ENCODE data around the gene MARK2.

The MARK2 gene

DNA sequence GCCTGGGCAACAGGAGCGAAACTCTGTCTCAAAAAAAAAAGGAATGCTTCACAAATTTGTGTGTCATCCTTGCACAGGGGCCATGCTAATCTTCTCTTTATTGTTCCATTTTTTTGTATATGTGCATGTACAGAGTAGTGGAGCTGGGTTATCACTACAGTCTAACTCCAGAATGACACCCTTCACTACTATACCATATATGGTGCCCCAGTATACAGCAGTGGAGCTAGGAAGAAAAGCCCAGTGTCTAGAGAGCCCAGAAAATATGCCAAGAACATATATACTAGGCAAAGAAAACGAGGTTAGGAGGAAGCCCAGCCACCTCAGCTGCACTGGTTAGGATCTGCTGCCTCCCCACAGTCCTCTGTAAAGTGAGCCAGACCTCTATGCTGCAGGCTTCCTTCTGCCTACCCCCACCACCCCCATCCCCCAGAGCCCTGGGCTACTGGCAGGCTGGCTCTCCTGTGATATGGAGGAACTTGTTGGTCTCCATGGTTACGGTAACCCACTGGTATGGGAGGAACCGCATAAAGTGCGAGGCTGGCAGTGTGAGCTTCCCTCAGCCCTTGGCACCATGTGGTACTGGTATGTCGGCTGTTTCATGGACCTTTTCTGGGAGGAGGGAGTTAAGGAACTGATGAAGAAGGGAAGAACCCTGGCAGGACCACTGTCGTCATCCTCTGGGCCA, 43.8 kb downstream of the MARK2 start:
- DNase-seq (ENCODE audit: low read depth): no peak

DNA sequence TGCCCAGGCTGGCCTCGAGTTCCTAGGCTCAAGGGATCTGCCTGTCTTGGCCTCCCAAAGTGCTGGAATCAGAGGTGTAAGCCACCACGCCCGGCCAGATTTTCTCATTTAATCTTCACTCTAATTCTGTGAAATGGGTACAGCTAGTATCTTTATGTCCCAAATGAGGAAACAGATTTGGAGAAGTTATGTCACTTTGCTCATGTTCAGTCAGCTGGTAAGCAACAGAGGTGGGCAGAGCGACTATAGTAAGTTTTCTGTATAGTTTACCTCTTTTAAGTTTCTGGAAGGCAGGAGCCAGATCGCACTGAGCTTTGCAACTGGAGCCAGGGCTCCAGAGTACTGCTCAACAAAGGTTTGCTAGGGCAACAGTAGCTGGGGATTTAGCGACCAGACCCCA, 44.9 kb downstream of the MARK2 start:
- DNase-seq (ENCODE audit: low read depth): no peak

DNA sequence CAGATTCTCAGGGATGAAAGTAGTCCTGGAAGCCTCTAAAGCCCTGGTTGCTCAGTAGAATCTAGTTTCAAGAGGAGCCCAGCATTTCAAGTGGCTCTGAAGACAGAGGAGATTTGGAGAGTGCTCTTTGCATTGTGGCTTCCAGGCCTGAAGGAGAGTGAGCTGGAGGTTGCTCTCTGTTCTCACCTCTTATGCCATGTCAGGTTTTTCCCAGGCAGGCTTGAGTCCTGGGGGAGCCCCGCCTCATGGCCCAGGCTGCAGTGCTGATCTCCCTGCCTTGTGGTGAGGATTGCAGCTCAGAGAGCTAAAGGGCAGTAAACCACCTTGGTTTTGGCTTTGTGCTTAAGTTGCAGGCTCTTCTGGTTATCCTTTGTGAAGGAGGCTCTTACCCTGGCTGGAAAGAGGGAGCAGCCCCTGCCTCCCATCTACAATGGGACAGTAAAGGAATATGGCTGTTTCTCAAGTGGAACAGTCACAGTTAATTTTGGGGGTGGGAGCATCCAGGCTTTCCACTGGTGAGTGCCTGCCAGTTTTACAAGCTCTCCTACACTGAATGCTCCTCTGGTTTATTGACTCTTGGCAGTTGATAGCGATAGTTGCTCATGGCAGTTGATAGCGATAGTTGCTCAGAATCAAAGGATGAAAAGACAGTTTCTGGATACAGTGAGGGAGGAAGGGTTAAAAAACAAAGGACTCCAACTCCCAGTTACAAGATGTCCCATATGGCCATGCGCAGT, 45.5 kb downstream of the MARK2 start:
- DNase-seq (ENCODE audit: low read depth): no peak

DNA sequence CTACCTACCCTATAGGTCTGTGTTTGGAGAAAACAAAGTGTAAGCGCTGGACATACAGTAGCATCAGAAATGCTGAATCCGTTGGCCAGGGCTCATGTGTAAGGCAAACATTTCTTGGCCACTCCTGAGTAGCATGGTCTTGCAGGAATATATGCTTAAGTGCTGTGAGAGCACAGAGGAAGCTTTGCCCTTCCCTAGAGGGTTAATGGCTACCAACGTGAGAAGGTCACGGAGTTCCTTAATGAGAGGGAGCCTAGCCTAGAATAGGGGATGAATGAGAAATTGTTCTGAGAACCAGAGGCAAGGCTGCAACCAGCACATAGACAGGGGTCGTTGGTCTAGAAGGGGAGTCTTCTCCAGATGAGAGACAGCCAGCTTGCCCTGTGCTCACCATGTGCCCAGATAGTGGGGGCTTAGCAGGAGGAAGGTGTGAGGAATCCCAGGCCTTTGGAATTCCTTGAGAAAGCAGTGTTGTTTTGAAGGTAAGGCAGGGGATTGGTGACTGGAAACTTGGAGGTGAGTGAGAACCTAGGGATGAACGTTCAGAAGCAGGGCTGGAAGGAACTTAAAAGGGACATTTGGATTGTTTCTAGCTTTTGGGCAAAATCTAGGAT, 48.6 kb downstream of the MARK2 start:
- no peak for DNase-seq (ENCODE audit: low read depth)

DNA sequence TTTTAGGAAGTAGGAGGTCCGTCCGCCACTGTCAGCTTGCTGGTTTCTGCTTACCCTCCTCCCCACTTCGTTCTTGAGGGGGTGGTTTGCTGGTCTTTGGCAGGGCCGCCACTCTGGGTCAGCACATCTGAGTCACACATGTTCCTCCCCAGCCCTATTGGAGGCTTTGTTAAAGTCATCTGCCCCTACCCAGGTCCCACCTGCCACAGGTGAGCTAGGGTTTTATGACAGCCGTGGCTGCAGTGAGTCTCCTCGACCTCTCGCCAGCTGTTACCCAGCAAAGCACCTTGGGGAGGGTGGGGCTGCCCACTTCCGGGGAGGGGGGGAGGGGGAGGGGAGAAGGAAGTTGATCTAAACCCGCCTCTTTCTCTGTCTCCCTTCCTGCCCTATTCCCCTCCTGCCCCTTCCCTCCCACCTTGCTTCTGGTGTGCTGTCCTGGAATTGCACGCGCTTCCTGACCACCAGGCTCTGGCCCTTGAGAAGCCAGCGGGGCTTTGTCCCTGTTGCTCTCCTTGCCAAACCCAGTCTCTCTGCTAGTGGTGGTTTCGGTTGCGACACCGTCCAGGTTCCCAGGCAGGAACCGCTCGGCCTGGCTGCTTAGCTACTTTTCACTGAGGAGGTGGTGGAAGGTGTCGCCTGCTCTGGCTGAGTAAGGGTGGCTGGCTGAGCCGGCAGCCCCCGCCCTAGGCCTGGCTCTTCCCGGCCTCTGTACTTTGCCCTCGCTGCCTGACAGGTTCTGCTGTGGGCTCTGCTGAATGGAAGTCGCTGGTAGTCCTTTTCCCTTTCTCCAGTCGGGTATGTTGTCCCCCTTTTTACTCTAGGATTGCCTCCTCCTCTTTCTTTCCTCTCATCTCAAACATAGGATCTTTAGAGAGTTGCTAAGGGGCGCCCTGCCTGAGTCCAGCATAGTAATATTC, 49.5 kb downstream of the MARK2 start:
- no peak for DNase-seq (ENCODE audit: low read depth)

DNA sequence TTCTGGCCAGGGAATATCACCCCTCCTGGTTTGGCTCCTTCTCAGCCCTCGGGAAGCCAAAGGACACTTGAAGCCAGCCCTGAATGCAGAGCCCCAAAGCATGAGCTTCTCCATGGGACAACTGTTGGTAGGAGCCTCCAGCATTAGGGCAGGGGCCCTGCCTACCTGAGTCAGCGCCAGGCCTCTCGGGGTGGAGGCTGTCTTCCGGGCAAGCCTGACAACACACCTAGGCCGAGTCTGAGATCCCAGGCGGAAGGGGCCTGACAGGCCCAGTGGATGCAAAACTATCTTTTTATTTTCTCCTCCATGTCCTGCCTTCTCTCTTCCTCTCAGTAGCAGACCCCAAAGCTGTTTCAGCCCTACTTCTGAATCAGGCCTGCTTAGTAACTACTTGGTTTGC, 50.4 kb downstream of the MARK2 start:
- no peak for DNase-seq (ENCODE audit: low read depth)

DNA sequence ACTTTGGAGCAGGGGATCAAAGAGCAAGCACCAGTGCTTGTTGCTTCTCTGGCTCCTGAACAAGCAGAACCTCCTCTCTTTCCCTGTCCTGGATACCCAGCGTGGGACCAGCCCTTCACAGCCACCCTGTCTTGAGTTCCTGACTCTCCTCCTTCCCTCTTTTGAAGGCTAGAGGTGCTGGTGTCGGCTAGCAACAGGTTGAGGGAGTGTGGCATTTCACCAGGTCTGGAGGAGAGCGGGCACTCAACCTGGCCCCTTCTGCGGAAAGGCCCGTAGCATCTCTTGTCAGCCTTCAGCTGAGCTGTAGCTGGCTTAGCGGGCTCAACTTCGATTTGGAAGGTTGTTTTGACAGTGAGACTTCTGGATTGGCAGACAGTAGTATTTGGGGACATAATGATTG, 51.5 kb downstream of the MARK2 start:
- DNase-seq (ENCODE audit: low read depth): no peak

DNA sequence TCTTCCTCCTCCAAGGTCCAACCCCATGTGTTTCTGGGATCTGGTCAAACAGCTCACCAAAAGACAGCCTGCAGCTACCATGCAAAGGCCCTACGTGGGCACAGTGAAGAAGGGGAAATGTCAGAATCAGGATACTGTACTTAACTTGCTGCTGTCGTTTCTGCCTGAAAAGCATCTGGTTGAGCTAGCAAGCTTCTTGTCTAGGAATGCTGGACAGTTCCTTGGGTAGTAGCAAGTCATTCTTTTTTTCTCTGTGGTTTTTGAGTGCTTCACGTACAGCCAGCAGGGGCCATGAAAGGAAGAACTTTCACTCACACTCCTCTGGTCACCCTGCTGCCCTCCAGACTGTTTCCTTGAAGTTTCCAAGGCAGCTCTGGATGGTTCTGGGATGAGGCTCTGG, 53.3 kb downstream of the MARK2 start:
- no peak for DNase-seq (ENCODE audit: low read depth)

DNA sequence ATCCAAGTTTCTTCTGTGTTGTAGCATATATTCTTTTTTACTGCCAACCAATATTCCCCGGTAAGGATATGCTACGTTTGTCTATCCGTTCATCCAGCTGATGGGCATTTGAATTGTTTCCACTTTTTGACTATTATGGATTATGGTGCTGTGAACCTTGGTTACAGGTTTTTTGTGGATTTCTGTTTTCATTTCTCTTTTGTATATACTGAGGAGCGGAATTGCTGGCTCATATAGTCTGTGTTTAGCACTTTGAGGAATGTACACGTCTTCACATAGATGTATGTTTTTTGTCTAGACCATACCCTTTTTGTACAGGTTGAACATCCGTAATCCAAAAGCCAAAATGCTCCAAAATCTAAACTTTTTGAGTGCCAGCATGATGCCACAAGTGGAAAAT, 54.4 kb downstream of the MARK2 start:
- DNase-seq (ENCODE audit: low read depth): no peak

DNA sequence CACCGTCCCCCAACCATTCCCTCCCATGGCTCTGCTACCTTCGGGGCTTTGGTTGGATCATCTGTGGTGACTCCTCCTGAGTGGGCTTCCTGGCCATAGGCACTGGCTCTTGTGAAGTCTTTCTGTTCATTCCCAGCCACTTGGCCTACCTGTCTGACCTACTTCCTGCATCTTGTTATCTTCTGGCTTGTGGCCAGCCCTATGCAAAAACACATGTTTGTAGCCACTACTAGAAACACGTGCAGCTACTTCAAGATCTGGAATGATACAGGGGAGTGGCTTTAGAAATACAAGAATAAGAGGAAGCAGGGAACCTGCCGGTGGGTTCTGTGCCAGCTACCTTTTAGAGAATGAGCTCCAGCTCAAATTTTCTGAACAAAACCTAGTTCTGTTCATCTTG, 57.2 kb downstream of the MARK2 start:
- no peak for DNase-seq (ENCODE audit: low read depth)

DNA sequence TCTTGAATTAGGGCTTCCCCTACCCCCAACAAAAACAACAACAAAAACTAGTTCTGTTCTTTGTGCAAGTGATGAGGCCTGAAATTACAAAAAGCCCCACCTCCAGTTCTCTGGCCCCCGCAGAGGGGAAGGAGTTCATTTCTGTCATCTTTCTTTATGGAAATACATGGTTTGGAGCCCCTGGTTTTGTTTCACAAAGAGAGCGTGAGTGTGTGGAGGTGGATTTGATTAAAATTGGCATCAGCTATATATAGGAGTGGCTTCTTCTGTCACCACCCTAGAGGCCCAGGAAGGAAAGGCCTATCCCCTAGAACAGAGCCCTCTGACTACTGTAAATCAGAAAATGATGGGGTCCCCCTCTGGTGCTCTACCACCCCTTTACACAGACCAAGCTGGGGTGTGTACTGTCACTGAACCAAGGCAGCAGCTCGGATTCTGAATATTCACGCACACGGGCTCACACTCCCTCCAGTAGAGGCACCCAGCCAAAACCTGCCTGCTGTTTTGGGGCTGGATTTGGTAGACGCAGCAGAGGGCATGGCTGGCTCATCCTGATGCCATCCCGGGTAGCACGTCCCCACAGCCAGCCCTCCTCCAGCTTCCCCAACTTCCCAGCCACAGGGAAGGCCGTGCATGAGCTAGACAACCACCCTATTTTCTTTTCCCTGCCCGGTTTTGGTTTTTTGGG, 58.7 kb downstream of the MARK2 start:
- DNase-seq (ENCODE audit: low read depth): no peak

DNA sequence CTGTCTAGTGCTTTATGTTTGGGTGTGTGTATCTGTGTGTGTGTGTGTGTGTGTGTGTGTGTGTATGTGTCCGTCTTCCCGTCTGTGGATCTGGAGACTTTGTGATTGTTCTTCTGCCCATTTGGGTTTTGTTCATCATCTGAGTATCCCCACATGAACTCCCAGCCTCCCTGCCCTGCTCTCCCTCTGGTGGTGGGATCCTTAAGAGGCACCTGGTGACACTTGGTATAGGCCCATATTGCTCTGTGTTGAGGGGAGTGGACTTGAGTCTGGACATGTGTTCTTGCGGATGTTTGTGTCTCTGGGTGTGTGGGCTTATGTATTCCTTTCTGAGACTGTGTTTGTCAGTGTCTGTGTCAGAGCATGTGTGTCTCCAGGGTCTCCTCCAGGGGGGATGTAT, 62.8 kb downstream of the MARK2 start:
- no peak for DNase-seq (ENCODE audit: low read depth)

DNA sequence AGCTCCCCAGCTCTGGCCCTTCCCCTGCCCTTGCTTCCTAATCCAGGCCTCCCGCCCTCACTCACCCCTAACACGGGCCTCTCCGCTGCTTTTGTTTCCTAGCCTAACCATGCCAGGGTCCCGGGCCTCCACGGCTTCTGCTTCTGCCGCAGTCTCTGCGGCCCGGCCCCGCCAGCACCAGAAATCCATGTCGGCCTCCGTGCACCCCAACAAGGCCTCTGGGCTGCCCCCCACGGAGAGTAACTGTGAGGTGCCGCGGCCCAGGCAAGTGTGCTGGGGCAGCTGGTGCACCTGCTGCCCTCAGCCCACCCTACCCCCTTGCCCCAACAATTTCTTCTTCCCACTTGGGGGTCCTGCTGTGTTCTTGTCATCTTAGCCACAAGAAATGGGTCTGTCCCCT, 65.0 kb downstream of the MARK2 start:
- no peak for DNase-seq (ENCODE audit: low read depth)

DNA sequence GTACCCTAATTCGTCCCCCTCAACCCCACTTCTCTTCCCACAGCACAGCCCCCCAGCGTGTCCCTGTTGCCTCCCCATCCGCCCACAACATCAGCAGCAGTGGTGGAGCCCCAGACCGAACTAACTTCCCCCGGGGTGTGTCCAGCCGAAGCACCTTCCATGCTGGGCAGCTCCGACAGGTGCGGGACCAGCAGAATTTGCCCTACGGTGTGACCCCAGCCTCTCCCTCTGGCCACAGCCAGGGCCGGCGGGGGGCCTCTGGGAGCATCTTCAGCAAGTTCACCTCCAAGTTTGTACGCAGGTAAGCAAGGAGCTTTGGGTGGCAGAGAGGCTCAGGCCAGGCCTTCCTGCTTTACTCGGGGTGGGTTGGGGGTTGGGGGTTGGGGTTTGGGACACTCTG, 65.8 kb downstream of the MARK2 start:
- DNase-seq (ENCODE audit: low read depth): no peak

DNA sequence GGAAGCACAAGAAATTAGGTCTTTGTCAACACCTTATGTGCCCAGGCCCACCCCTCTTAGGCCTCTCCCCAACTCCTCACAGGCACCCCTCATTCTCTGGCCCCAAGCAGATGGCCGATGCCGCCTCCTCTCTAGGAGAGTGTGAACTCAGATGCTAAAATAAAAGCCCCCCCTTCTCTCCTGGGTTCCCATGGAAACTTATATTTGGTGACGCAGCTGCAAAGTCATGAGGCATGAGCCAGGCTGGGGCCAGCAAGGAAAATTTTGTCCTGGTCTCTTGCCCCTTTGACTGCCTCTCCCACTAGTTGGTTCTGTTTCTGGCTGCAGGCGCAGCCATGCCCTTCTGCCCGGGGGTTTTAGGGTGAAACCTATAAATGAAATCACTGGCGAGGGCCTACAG, 66.3 kb downstream of the MARK2 start:
- no peak for DNase-seq (ENCODE audit: low read depth)

DNA sequence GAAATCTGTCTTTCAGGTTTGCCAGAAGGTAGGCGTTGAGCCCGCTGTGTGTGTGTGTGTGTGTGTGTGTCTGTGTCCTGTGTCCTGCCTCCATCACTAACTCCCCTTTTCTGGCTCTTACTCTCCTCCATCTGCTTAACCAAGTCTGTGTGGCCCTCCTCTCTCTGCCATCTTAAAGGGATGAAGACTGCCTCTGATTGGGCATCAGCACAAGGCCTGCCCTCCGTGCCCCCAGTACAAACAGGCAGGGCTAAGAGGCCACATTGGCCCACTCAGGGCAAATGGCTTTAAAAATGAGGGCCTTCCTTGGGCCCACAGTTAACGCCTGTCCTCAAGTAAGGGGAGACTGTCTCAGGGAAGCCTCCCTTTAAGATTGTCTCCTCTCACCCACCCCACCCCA, 67.2 kb downstream of the MARK2 start:
- no peak for DNase-seq (ENCODE audit: low read depth)

DNA sequence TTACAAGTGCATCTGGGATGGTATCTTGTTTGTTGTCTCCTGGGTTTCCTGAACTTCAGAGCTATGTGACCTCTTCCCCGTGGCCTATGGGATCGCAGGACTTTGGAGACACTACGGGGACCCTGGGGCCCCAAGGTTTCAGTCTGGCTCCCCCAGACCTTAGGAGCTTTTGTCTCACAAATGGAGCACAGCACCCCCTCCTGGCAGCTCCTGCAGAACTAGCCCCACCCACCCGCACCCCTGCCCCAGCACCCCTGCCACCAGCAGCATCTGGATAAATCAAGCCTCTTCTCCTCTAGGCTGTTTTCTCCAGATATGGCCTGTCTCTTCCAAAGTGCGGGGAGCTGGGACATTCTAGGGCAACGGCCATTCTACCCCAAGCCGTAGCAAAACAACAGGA, 67.7 kb downstream of the MARK2 start:
- no peak for DNase-seq (ENCODE audit: low read depth)

DNA sequence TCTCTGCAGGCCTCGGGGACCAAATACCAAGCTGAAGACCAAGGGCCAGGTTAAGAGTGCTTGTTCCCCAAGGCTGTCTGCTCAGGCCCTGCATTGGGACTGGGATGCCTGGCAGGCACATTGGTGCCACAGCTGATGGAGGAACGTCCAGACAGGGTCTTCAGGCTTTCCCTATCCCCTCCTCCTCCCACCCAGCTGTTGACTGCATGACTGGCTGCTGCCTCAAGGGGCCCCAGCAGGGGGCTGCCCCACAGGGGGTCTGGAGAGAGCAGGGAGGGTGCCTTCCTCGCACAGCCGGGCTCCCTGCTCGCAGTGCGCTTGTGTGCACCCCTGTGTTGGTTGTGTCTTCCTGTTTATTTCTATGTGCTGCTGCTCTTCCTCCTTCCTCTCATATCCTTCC, 68.2 kb downstream of the MARK2 start:
- no peak for DNase-seq (ENCODE audit: low read depth)

DNA sequence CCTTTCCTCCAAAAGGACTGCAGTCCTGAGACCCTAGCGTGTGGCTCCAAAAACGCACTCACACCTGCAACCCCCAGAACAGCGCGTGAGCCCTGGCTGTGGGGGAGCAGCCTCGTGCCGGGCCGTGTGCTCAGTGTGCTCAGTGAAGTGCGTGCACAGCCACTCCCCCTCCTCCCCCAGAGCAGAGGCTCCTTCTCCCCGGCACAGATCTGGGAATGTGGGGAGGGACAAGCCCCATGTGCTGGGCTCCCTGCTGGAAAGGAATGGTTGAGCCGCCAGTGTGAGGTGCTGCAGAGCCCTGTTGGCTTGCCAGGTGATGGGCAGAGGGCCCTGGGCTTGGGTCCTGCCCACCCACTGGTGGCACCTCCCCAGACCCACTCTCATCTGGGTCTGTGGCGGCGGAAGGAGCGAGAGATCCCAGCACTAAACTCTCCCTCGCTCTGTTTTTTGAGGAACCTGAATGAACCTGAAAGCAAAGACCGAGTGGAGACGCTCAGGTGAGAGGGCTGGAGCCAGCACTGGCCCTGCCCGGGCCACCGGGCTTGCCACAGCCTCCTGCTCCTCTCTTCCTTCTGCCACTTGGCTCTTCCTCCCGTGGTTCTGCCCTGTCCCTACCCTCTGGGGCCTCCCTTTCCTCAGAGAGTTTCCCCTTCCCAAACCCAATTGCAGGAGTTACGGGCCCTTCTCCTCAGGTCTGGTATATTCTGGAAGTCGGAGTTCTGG, 69.1 kb downstream of the MARK2 start:
- no peak for DNase-seq (ENCODE audit: low read depth)

DNA sequence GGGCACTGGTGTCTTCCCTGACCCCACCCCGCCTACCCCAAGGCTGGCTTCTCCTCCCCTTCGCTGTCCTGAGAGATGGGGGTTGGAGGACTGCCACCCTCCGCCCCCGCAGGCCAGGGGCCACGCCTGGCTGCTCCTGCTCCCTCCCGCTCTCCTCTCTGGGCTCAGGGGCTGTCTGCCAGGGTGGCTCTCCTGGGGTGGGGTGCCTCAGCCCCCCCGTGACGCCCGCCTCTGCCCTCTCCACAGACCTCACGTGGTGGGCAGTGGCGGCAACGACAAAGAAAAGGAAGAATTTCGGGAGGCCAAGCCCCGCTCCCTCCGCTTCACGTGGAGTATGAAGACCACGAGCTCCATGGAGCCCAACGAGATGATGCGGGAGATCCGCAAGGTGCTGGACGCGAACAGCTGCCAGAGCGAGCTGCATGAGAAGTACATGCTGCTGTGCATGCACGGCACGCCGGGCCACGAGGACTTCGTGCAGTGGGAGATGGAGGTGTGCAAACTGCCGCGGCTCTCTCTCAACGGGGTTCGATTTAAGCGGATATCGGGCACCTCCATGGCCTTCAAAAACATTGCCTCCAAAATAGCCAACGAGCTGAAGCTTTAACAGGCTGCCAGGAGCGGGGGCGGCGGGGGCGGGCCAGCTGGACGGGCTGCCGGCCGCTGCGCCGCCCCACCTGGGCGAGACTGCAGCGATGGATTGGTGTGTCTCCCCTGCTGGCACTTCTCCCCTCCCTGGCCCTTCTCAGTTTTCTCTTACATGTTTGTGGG, 69.9 kb downstream of the MARK2 start:
- DNase-seq (ENCODE audit: low read depth): no peak
